ENCODE data around the gene GRID2.

DNA sequence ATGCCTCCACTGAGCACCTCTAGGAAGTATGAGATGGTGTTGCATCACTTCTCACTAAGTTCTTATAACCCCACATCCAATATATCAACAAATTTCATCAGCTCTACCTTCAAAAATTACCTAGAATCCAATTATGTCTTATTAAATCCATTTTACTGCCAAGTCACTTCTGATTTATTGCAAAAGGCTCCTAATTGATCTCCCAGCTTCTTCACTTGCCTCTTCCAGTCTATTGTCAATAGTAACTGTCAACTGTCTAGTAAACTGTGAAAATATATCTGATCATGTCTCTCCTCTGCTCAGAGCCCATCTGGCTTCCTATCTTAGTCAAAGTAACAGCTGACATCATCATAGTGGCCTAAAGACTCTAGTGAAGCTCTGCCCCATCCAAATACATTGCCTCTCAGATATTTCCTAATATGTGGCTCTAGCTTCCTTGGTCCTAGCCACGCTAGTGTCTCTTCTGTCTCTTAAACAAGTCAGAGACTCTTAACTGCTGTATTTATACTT lies 1110.3 kb downstream of the GRID2 start:
- TF ChIP-seq EZH2 (IDR thresholded peaks at IDR 0.05; ENCODE audit: low read length) (no peak), CTCF (optimal IDR thresholded peaks at IDR 0.05 in 1 of 3, IDR thresholded peaks at IDR 0.05 in 1 of 3, conservative IDR thresholded peaks at IDR 0.05 in 1 of 3; ENCODE audit: extremely low read depth in 1 of 3, insufficient read depth in 2 of 3, low read length in 3 of 3) (no peak)
